GM23338 (cell line): ENCODE results near the gene NGLY1. TPM values are rescaled to one million over a fixed set of nuclear protein-coding genes. Genes with fewer than 3 reads are reported as not detected.

Source experiments
- ATAC-seq: fragments of 200-7000 bp; cut with Tn5 transposase; 3 replicates; pipeline ENCODE4 v1.9.1; 2020
- DNase-seq: peaks from one replicate; pipeline ENCODE4 v3.0.0-alpha.2; 2015; ENCODE audit warnings: low spot score
- H2AFZ ChIP-seq: fragments of 200-600 bp; sonication (generic); 2 replicates; pipeline ENCODE4 v1.8.0; 2016; ENCODE audit warnings: antibody characterized with exemption, mild to moderate bottlenecking, moderate library complexity
- H3F3A ChIP-seq: fragments of 200-600 bp; sonication (generic); replicated peaks from 2 replicates; pipeline ENCODE4 v1.8.0; 2017; ENCODE audit warnings: antibody characterized with exemption, mixed run types, low read depth
- H3K27ac ChIP-seq: fragments of 200-600 bp; sonication (generic); 2 replicates; pipeline ENCODE4 v1.6.1; 2016; ENCODE audit warnings: low read depth
- H3K27me3 ChIP-seq: fragments of 200-600 bp; sonication (generic); 2 replicates; pipeline ENCODE4 v1.8.0; 2016; ENCODE audit warnings: mild to moderate bottlenecking, mixed run types, moderate library complexity; ENCODE audit not compliant: insufficient read depth
- H3K36me3 ChIP-seq: fragments of 200-600 bp; sonication (generic); 2 replicates; pipeline ENCODE4 v1.8.0; 2016; ENCODE audit warnings: mild to moderate bottlenecking; ENCODE audit not compliant: insufficient read depth
- H3K4me1 ChIP-seq: fragments of 200-600 bp; sonication (generic); 2 replicates; pipeline ENCODE4 v1.8.0; 2016; ENCODE audit warnings: mild to moderate bottlenecking, moderate library complexity; ENCODE audit not compliant: insufficient read depth
- H3K4me2 ChIP-seq: fragments of 200-600 bp; sonication (generic); 2 replicates; pipeline ENCODE4 v1.7.1; 2017; ENCODE audit warnings: mixed run types
- H3K4me3 ChIP-seq: fragments of 200-600 bp; sonication (generic); 2 replicates; pipeline ENCODE4 v1.6.1; 2016; ENCODE audit warnings: mixed run types
- H3K79me2 ChIP-seq: fragments of 200-600 bp; sonication (generic); replicated peaks from 2 replicates; pipeline ENCODE4 v1.8.0; 2017; ENCODE audit warnings: mild to moderate bottlenecking; ENCODE audit not compliant: insufficient read depth
- H3K9me2 ChIP-seq: fragments of 200-600 bp; sonication (generic); 2 replicates; pipeline ENCODE4 v1.8.0; 2017; ENCODE audit not compliant: insufficient read depth
- H4K20me1 ChIP-seq: fragments of 200-600 bp; sonication (generic); replicated peaks from 2 replicates; pipeline ENCODE4 v1.8.0; 2017; ENCODE audit warnings: mild to moderate bottlenecking; ENCODE audit not compliant: insufficient read depth
- H3K27ac Mint-ChIP-seq: 2 replicates; pipeline ENCODE4 v1.8.0; 2020; ENCODE audit warnings: inconsistent platforms, mild to moderate bottlenecking, moderate library complexity, mixed read lengths
- H3K27me3 Mint-ChIP-seq: 3 replicates; pipeline ENCODE4 v1.8.0; 2022; ENCODE audit warnings: low read depth, mild to moderate bottlenecking, moderate library complexity, mixed read lengths, inconsistent platforms; ENCODE audit not compliant: insufficient read depth, poor library complexity
- H3K36me3 Mint-ChIP-seq: 3 replicates; pipeline ENCODE4 v1.8.0; 2021; ENCODE audit warnings: low read depth, mild to moderate bottlenecking, inconsistent platforms, moderate library complexity, mixed read lengths
- H3K4me1 Mint-ChIP-seq: 3 replicates; pipeline ENCODE4 v1.8.0; 2020; ENCODE audit warnings: mild to moderate bottlenecking, inconsistent platforms, mixed read lengths
- H3K4me3 Mint-ChIP-seq: 3 replicates; pipeline ENCODE4 v1.8.0; 2021; ENCODE audit warnings: moderate library complexity, mild to moderate bottlenecking, inconsistent platforms, mixed read lengths
- H3K9me3 Mint-ChIP-seq: 3 replicates; pipeline ENCODE4 v1.8.0; 2020; ENCODE audit warnings: moderate library complexity, mild to moderate bottlenecking, inconsistent platforms, mixed read lengths
- CREB1 ChIP-seq: fragments of 250-450 bp; sonication (Bioruptor Pico); IDR thresholded peaks from 2 replicates; pipeline ENCODE4 v1.5.0; 2020; ENCODE audit warnings: low read depth, mild to moderate bottlenecking, moderate library complexity
- EZH2phosphoT487 ChIP-seq: fragments of 200-600 bp; sonication (generic); IDR thresholded peaks from one replicate; pipeline ENCODE4 v1.8.1; 2018; ENCODE audit warnings: antibody characterized with exemption; ENCODE audit not compliant: unreplicated experiment
- JUNB ChIP-seq: IDR thresholded peaks from one replicate; pipeline ENCODE4 v1.6.1; 2016; ENCODE audit warnings: antibody characterized with exemption; ENCODE audit not compliant: unreplicated experiment
- POLR2AphosphoS5 ChIP-seq: IDR thresholded peaks from 2 replicates; pipeline ENCODE4 v1.6.1; 2016; ENCODE audit warnings: antibody characterized with exemption, low read depth
- REST ChIP-seq: IDR thresholded peaks from one replicate; pipeline ENCODE4 v1.6.1; 2018; ENCODE audit warnings: antibody characterized with exemption; ENCODE audit not compliant: unreplicated experiment
- STAT1 ChIP-seq: IDR thresholded peaks from one replicate; pipeline ENCODE4 v1.6.1; 2016; ENCODE audit warnings: antibody characterized with exemption; ENCODE audit not compliant: unreplicated experiment
- polyA plus RNA-seq: library from polyadenylated mRNA; unstranded; fragments of >200 nt; fragmentation: Nextera tagmentation; extraction: Ambion mirVana; gene quantifications from 2 replicates; pipeline ENCODE4 v1.2.1, GENCODE V29; 2016
- total RNA-seq: library from RNA; depleted of rRNA; stranded (reverse); fragments of >200 nt; shearing (Covaris generic); gene quantifications from 2 replicates; pipeline ENCODE4 v1.2.3, GENCODE V29; 2014
- TF ChIP-seq, protein P1 (sequence below): fragments of 250-450 bp; sonication (Bioruptor Pico); IDR thresholded peaks from 2 replicates; pipeline ENCODE4 v1.5.0; 2020; ENCODE audit warnings: mild to moderate bottlenecking, moderate library complexity
- TF ChIP-seq, protein P2 (sequence below): IDR thresholded peaks from 2 replicates; pipeline ENCODE4 v1.6.1; 2016; ENCODE audit warnings: antibody characterized with exemption
- TF ChIP-seq, protein P3 (sequence below), 2 experiments: fragments of 200-600 bp in 1 of 2; sonication (generic) in 1 of 2; conservative IDR thresholded peaks; 2 replicates each; pipeline versions ENCODE4 v1.5.1 to v1.6.1; 2016 to 2017; ENCODE audit warnings: antibody characterized with exemption in 2 of 2, low read depth in 2 of 2, mild to moderate bottlenecking in 2 of 2, moderate library complexity in 1 of 2

NGLY1 gene
- total and polyA plus RNA-seq, 2 experiments from 2014 or later = 20.4 to 43.5 TPM

DNA sequence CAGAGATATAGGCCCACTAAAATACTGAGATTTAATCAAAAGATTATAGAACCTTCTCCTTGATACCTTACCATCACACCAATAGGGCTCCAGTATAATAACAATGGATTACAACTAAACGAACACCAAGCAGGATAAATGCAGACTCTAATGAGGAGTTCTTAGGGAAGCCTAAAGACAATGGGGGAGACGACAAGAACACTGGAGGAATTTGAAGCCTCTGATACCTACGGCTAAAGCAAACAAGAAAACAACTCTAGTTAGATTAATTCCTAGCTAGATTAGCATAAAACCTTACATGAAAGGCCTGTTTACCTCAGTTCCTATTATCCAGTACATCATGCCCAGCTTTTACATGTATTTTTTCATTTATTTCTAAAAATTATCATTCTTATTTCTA is 35.1 kb downstream of the NGLY1 start:
- H3K27ac Mint-ChIP-seq = peak overlapping the region; percentile 29; the same call in 1 of the 2 replicates

More for the DNA sequence above, 35.1 kb downstream of the NGLY1 start:
- H2AFZ ChIP-seq = no peak overlapping the region
- peaks cover 13% of the 10 kb centered on the region for H3K4me1 ChIP-seq
- no peaks in the 10 kb centered on the region for H3F3A ChIP-seq
- peaks cover 5% of the 10 kb centered on the region; the same call in 1 of the 2 replicates for H3K36me3 ChIP-seq
- H3K4me3 ChIP-seq = no peak overlapping the region
- H3K9me2 ChIP-seq = no peaks in the 10 kb centered on the region
- Mint-ChIP-seq H3K4me3 (no peak overlapping the region), H3K4me1 (peaks cover 14% of the 10 kb centered on the region), H3K36me3 (peaks cover 26% of the 10 kb centered on the region), H3K9me3 (no peaks in the 10 kb centered on the region), H3K27me3 (peaks cover 2% of the 10 kb centered on the region)
- H4K20me1 ChIP-seq = no peaks in the 10 kb centered on the region
- H3K27ac ChIP-seq = no peak overlapping the region
- no peak overlapping the region for H3K4me2 ChIP-seq
- peak; percentile 91 for ATAC-seq
- no peaks in the 10 kb centered on the region for H3K27me3 ChIP-seq
- TF ChIP-seq STAT1 (no peak), EZH2phosphoT487 (no peak), REST (no peak), POLR2AphosphoS5 (no peak), CREB1 (CRISPR knock-in tag) (no peak), JUNB (no peak)
- TF ChIP-seq, protein P1, sequence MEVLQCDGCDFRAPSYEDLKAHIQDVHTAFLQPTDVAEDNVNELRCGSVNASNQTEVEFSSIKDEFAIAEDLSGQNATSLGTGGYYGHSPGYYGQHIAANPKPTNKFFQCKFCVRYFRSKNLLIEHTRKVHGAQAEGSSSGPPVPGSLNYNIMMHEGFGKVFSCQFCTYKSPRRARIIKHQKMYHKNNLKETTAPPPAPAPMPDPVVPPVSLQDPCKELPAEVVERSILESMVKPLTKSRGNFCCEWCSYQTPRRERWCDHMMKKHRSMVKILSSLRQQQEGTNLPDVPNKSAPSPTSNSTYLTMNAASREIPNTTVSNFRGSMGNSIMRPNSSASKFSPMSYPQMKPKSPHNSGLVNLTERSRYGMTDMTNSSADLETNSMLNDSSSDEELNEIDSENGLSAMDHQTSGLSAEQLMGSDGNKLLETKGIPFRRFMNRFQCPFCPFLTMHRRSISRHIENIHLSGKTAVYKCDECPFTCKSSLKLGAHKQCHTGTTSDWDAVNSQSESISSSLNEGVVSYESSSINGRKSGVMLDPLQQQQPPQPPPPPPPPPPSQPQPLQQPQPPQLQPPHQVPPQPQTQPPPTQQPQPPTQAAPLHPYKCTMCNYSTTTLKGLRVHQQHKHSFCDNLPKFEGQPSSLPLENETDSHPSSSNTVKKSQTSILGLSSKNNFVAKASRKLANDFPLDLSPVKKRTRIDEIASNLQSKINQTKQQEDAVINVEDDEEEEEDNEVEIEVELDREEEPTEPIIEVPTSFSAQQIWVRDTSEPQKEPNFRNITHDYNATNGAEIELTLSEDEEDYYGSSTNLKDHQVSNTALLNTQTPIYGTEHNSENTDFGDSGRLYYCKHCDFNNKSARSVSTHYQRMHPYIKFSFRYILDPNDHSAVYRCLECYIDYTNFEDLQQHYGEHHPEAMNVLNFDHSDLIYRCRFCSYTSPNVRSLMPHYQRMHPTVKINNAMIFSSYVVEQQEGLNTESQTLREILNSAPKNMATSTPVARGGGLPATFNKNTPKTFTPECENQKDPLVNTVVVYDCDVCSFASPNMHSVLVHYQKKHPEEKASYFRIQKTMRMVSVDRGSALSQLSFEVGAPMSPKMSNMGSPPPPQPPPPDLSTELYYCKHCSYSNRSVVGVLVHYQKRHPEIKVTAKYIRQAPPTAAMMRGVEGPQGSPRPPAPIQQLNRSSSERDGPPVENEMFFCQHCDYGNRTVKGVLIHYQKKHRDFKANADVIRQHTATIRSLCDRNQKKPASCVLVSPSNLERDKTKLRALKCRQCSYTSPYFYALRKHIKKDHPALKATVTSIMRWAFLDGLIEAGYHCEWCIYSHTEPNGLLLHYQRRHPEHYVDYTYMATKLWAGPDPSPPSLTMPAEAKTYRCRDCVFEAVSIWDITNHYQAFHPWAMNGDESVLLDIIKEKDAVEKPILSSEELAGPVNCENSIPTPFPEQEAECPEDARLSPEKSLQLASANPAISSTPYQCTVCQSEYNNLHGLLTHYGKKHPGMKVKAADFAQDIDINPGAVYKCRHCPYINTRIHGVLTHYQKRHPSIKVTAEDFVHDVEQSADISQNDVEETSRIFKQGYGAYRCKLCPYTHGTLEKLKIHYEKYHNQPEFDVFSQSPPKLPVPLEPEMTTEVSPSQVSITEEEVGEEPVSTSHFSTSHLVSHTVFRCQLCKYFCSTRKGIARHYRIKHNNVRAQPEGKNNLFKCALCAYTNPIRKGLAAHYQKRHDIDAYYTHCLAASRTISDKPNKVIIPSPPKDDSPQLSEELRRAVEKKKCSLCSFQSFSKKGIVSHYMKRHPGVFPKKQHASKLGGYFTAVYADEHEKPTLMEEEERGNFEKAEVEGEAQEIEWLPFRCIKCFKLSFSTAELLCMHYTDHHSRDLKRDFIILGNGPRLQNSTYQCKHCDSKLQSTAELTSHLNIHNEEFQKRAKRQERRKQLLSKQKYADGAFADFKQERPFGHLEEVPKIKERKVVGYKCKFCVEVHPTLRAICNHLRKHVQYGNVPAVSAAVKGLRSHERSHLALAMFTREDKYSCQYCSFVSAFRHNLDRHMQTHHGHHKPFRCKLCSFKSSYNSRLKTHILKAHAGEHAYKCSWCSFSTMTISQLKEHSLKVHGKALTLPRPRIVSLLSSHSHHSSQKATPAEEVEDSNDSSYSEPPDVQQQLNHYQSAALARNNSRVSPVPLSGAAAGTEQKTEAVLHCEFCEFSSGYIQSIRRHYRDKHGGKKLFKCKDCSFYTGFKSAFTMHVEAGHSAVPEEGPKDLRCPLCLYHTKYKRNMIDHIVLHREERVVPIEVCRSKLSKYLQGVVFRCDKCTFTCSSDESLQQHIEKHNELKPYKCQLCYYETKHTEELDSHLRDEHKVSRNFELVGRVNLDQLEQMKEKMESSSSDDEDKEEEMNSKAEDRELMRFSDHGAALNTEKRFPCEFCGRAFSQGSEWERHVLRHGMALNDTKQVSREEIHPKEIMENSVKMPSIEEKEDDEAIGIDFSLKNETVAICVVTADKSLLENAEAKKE = no peak
- TF ChIP-seq, protein P2, sequence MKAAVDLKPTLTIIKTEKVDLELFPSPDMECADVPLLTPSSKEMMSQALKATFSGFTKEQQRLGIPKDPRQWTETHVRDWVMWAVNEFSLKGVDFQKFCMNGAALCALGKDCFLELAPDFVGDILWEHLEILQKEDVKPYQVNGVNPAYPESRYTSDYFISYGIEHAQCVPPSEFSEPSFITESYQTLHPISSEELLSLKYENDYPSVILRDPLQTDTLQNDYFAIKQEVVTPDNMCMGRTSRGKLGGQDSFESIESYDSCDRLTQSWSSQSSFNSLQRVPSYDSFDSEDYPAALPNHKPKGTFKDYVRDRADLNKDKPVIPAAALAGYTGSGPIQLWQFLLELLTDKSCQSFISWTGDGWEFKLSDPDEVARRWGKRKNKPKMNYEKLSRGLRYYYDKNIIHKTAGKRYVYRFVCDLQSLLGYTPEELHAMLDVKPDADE = no peak
- TF ChIP-seq, protein P3, sequence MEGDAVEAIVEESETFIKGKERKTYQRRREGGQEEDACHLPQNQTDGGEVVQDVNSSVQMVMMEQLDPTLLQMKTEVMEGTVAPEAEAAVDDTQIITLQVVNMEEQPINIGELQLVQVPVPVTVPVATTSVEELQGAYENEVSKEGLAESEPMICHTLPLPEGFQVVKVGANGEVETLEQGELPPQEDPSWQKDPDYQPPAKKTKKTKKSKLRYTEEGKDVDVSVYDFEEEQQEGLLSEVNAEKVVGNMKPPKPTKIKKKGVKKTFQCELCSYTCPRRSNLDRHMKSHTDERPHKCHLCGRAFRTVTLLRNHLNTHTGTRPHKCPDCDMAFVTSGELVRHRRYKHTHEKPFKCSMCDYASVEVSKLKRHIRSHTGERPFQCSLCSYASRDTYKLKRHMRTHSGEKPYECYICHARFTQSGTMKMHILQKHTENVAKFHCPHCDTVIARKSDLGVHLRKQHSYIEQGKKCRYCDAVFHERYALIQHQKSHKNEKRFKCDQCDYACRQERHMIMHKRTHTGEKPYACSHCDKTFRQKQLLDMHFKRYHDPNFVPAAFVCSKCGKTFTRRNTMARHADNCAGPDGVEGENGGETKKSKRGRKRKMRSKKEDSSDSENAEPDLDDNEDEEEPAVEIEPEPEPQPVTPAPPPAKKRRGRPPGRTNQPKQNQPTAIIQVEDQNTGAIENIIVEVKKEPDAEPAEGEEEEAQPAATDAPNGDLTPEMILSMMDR (conservative IDR thresholded peaks at IDR 0.05; ENCODE audit: low read depth in 2 of 2) = no peak
- peak; percentile 33 for DNase-seq
- H3K79me2 ChIP-seq = no peaks in the 10 kb centered on the region
